Panc1 (cell line): ENCODE results near the gene UBQLN1.

Experiments
- CTCF ChIP-seq: fragments of 450-650 bp; IDR thresholded peaks from 2 replicates; pipeline ENCODE4 v1.5.1; 2017; ENCODE audit warnings: mild to moderate bottlenecking
- REST ChIP-seq, 2 experiments: IDR thresholded peaks; 2 replicates each; pipeline ENCODE4 v1.6.1; 2011 to 2012; ENCODE audit warnings: low read depth in 2 of 2, control low read depth in 1 of 2, low read length in 1 of 2, mild to moderate bottlenecking in 1 of 2, moderate library complexity in 1 of 2; ENCODE audit not compliant: insufficient read depth in 1 of 2

GRCh38 chr9:83636813-83637212, 70.9 kb downstream of the UBQLN1 start:
- TF ChIP-seq CTCF, result no peak
- no peak for TF ChIP-seq REST (IDR thresholded peaks at IDR 0.05; ENCODE audit: insufficient read depth in 1 of 2, low read depth in 2 of 2, low read length in 1 of 2)
